GM06990 (cell line): ENCODE results near the gene CCDC106.

Experiments used
- DNase-seq: peaks from one replicate; pipeline ENCODE4 v3.0.0-alpha.2; 2011; ENCODE audit not compliant: insufficient read length; ENCODE audit errors: extremely low read depth
- H3K27me3 ChIP-seq: replicated peaks from 2 replicates; pipeline ENCODE4 v1.6.0; 2011; ENCODE audit warnings: low read length; ENCODE audit not compliant: control insufficient read depth, insufficient read depth
- H3K36me3 ChIP-seq: 2 replicates; pipeline ENCODE4 v1.5.1; 2011; ENCODE audit warnings: low read length; ENCODE audit not compliant: control insufficient read depth, insufficient read depth
- H3K4me3 ChIP-seq: replicated peaks from 2 replicates; pipeline ENCODE4 v1.5.1; 2011; ENCODE audit warnings: low read depth, mild to moderate bottlenecking, control low read depth, low read length
- TF ChIP-seq, protein P1 (sequence below): IDR thresholded peaks from 2 replicates; pipeline ENCODE4 v1.5.1; 2011; ENCODE audit warnings: low read length, control low read depth, mild to moderate bottlenecking, inconsistent platforms; ENCODE audit not compliant: insufficient read depth, poor library complexity, severe bottlenecking

The CCDC106 gene

GRCh38 chr19:55611983-55612645 lies 35.9 kb upstream of the CCDC106 start:
- H3K4me3 ChIP-seq = no peak overlapping the region
- no peak for DNase-seq
- peaks cover 18% of the 10 kb centered on the region for H3K36me3 ChIP-seq
- H3K27me3 ChIP-seq = no peaks in the 10 kb centered on the region
- TF ChIP-seq, protein P1, sequence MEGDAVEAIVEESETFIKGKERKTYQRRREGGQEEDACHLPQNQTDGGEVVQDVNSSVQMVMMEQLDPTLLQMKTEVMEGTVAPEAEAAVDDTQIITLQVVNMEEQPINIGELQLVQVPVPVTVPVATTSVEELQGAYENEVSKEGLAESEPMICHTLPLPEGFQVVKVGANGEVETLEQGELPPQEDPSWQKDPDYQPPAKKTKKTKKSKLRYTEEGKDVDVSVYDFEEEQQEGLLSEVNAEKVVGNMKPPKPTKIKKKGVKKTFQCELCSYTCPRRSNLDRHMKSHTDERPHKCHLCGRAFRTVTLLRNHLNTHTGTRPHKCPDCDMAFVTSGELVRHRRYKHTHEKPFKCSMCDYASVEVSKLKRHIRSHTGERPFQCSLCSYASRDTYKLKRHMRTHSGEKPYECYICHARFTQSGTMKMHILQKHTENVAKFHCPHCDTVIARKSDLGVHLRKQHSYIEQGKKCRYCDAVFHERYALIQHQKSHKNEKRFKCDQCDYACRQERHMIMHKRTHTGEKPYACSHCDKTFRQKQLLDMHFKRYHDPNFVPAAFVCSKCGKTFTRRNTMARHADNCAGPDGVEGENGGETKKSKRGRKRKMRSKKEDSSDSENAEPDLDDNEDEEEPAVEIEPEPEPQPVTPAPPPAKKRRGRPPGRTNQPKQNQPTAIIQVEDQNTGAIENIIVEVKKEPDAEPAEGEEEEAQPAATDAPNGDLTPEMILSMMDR = no peak

DNA sequence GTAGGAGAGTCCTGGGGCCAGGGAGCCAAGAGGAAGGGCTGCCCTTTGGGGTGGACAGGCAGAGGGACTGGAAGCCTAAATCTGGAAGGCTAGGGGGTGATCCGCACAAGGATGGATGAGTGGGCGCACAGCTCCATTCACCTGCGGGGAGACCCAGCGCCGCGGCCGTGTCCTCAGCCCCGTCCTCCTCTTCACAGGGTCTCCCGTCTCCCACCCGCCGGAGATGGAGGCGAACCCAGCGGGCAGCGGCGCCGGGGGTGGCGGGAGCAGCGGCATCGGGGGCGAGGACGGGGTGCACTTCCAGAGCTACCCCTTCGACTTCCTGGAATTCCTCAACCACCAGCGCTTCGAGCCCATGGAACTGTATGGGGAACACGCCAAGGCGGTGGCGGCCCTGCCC lies 34.6 kb upstream of the CCDC106 start:
- Histone ChIP-seq H3K36me3 (peaks cover 22% of the 10 kb centered on the region), H3K27me3 (no peaks in the 10 kb centered on the region), H3K4me3 (no peak overlapping the region)
- DNase-seq = no peak
- TF ChIP-seq, protein P1 = no peak

DNA sequence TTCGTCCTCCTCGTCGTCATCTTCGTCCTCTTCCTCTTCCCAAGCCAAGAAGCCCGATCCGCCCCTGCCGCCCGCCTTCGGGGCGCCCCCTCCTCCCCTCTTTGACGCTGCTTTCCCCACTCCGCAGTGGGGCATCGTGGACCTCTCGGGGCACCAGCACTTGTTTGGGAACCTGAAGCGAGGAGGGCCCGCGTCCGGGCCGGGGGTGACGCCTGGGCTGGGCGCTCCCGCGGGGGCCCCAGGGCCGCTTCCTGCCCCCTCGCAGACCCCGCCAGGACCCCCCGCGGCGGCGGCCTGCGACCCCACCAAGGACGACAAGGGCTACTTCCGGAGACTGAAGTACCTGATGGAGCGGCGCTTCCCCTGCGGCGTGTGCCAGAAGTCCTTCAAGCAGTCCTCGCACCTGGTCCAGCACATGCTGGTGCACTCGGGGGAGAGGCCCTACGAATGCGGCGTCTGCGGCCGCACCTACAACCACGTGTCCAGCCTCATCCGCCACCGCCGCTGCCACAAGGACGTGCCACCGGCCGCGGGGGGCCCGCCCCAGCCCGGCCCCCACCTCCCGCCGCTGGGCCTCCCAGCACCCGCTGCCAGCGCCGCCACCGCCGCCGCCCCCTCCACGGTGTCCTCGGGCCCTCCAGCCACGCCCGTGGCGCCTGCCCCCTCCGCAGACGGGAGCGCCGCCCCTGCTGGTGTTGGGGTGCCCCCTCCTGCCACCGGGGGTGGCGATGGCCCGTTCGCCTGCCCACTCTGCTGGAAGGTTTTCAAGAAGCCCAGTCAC lies 33.9 kb upstream of the CCDC106 start:
- H3K4me3 ChIP-seq = no peak overlapping the region
- no peak for DNase-seq
- no peaks in the 10 kb centered on the region for H3K27me3 ChIP-seq
- peaks cover 22% of the 10 kb centered on the region for H3K36me3 ChIP-seq
- TF ChIP-seq, protein P1 = no peak

DNA sequence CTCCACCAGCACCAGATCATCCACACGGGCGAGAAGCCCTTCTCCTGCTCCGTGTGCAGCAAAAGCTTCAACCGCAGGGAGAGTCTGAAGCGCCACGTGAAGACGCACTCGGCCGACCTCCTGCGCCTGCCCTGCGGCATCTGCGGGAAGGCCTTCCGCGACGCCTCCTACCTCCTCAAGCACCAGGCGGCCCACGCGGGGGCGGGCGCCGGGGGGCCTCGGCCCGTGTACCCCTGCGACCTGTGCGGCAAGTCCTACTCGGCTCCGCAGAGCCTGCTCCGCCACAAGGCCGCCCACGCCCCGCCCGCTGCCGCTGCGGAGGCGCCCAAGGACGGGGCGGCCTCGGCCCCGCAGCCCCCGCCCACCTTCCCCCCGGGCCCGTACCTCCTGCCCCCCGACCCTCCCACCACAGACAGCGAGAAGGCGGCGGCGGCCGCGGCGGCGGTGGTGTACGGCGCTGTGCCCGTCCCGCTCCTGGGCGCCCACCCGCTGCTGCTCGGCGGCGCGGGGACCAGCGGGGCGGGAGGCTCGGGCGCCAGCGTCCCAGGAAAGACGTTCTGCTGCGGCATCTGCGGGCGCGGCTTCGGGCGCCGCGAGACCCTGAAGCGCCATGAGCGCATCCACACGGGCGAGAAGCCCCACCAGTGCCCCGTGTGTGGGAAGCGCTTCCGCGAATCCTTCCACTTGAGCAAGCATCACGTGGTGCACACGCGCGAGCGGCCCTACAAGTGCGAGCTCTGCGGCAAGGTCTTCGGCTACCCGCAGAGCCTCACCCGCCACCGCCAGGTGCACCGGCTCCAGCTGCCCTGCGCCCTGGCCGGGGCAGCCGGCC lies 33.1 kb upstream of the CCDC106 start:
- peaks cover 21% of the 10 kb centered on the region for H3K36me3 ChIP-seq
- TF ChIP-seq, protein P1 = no peak
- no peak for DNase-seq

GRCh38 chr19:55615543-55616394 lies 32.2 kb upstream of the CCDC106 start:
- TF ChIP-seq, protein P1 = no peak
- H3K27me3 ChIP-seq = no peaks in the 10 kb centered on the region
- H3K4me3 ChIP-seq = no peak overlapping the region
- no peak for DNase-seq
- H3K36me3 ChIP-seq = peaks cover 21% of the 10 kb centered on the region

More for the DNA sequence above, 33.1 kb upstream of the CCDC106 start:
- no peak overlapping the region for H3K4me3 ChIP-seq
- H3K27me3 ChIP-seq = no peaks in the 10 kb centered on the region
